Measurements from ENCODE around the gene RREB1.

GRCh38 chr6:7111095-7111690 is 3.4 kb downstream of the RREB1 start:
- TF ChIP-seq CTCF (IDR thresholded peaks at IDR 0.05; ENCODE audit: low read depth, low read length, poor library complexity, severe bottlenecking) (no peak), EZH2phosphoT487 (IDR thresholded peaks at IDR 0.05; ENCODE audit: borderline replicate concordance, low read length) (no peak)
